Measurements from ENCODE around the gene PRKAG2.

The PRKAG2 gene

GRCh38 chr7:151785681-151785965 is 91.3 kb downstream of the PRKAG2 start:
- Histone ChIP-seq H3K9me3 (ENCODE audit: insufficient read depth, low read depth, low read length) (peaks cover 3% of the 10 kb centered on the region), H3K36me3 (ENCODE audit: control insufficient read depth in 1 of 2, insufficient read depth in 2 of 2, low read length in 2 of 2) (no peaks in the 10 kb centered on the region), H3K4me1 (ENCODE audit: control insufficient read depth in 1 of 2, insufficient read depth in 2 of 2, low read length in 2 of 2) (peaks cover 2 to 8% of the 10 kb centered on the region in 2 experiments), H3K4me3 (ENCODE audit: low read depth, low read length) (no peak overlapping the region), H3K14ac (ENCODE audit: low read length) (no peak overlapping the region), H3K79me2 (ENCODE audit: control insufficient read depth, insufficient read depth, low read length, poor library complexity) (no peaks in the 10 kb centered on the region), H4K8ac (ENCODE audit: low read depth, low read length) (no peak overlapping the region), H2BK5ac (ENCODE audit: low read depth, low read length, poor library complexity) (no peak overlapping the region), H4K12ac (ENCODE audit: low read depth, low read length) (no peak overlapping the region), H2BK120ac (ENCODE audit: insufficient read depth, low read length, poor library complexity) (no peak overlapping the region), H3K18ac (ENCODE audit: low read length) (no peak overlapping the region), H3K23ac (ENCODE audit: low read length) (no peak overlapping the region), H3K79me1 (ENCODE audit: low read length) (no peaks in the 10 kb centered on the region), H2AK5ac (ENCODE audit: low read length) (no peak overlapping the region), H2AFZ (ENCODE audit: insufficient read depth, low read length, poor library complexity) (no peak overlapping the region), H3K27me3 (ENCODE audit: insufficient read depth, low read length) (no peaks in the 10 kb centered on the region), H3K4ac (ENCODE audit: low read depth, low read length) (no peak overlapping the region), H4K91ac (ENCODE audit: low read depth, low read length) (no peak overlapping the region), H3K27ac (ENCODE audit: low read depth, low read length) (no peak overlapping the region), H3K4me2 (ENCODE audit: low read length) (no peak overlapping the region), H2BK12ac (ENCODE audit: low read length) (no peak overlapping the region), H3K9ac (ENCODE audit: low read length) (no peak overlapping the region)
- DNase-seq = no peak
- no CpG with 5 or more reads among the region's 7 CpGs for WGBS (ENCODE audit: extremely low coverage, insufficient coverage, insufficient read length)

GRCh38 chr7:151784853-151785680 is 91.8 kb downstream of the PRKAG2 start:
- Histone ChIP-seq H2BK12ac (ENCODE audit: low read length) (no peak overlapping the region), H3K4me3 (ENCODE audit: low read depth, low read length) (no peak overlapping the region), H3K14ac (ENCODE audit: low read length) (no peak overlapping the region), H3K18ac (ENCODE audit: low read length) (no peak overlapping the region), H2AK5ac (ENCODE audit: low read length) (no peak overlapping the region), H2BK5ac (ENCODE audit: low read depth, low read length, poor library complexity) (no peak overlapping the region), H3K27ac (ENCODE audit: low read depth, low read length) (no peak overlapping the region), H4K91ac (ENCODE audit: low read depth, low read length) (no peak overlapping the region), H3K36me3 (ENCODE audit: control insufficient read depth in 1 of 2, insufficient read depth in 2 of 2, low read length in 2 of 2) (no peaks in the 10 kb centered on the region), H2AFZ (ENCODE audit: insufficient read depth, low read length, poor library complexity) (no peak overlapping the region), H4K12ac (ENCODE audit: low read depth, low read length) (no peak overlapping the region), H3K79me2 (ENCODE audit: control insufficient read depth, insufficient read depth, low read length, poor library complexity) (no peaks in the 10 kb centered on the region), H4K8ac (ENCODE audit: low read depth, low read length) (no peak overlapping the region), H3K27me3 (ENCODE audit: insufficient read depth, low read length) (no peaks in the 10 kb centered on the region), H3K4me2 (ENCODE audit: low read length) (no peak overlapping the region), H2BK120ac (ENCODE audit: insufficient read depth, low read length, poor library complexity) (no peak overlapping the region), H3K23ac (ENCODE audit: low read length) (no peak overlapping the region), H3K9ac (ENCODE audit: low read length) (no peak overlapping the region), H3K79me1 (ENCODE audit: low read length) (no peaks in the 10 kb centered on the region), H3K9me3 (ENCODE audit: insufficient read depth, low read depth, low read length) (peaks cover 3% of the 10 kb centered on the region), H3K4ac (ENCODE audit: low read depth, low read length) (no peak overlapping the region), H3K4me1 (ENCODE audit: control insufficient read depth in 1 of 2, insufficient read depth in 2 of 2, low read length in 2 of 2) (peaks cover 2 to 8% of the 10 kb centered on the region in 2 experiments)
- DNase-seq = no peak
- WGBS (ENCODE audit: extremely low coverage, insufficient coverage, insufficient read length) = no CpG with 5 or more reads among the region's 21 CpGs

GRCh38 chr7:151783958-151784575 is 92.8 kb downstream of the PRKAG2 start:
- Histone ChIP-seq H3K18ac (ENCODE audit: low read length) (no peak overlapping the region), H3K9me3 (ENCODE audit: insufficient read depth, low read depth, low read length) (peaks cover 3% of the 10 kb centered on the region), H3K14ac (ENCODE audit: low read length) (no peak overlapping the region), H4K8ac (ENCODE audit: low read depth, low read length) (no peak overlapping the region), H2BK120ac (ENCODE audit: insufficient read depth, low read length, poor library complexity) (no peak overlapping the region), H3K79me1 (ENCODE audit: low read length) (no peaks in the 10 kb centered on the region), H3K4me2 (ENCODE audit: low read length) (no peak overlapping the region), H3K4me3 (ENCODE audit: low read depth, low read length) (no peak overlapping the region), H3K27ac (ENCODE audit: low read depth, low read length) (no peak overlapping the region), H3K4ac (ENCODE audit: low read depth, low read length) (no peak overlapping the region), H3K23ac (ENCODE audit: low read length) (no peak overlapping the region), H2AK5ac (ENCODE audit: low read length) (no peak overlapping the region), H3K36me3 (ENCODE audit: control insufficient read depth in 1 of 2, insufficient read depth in 2 of 2, low read length in 2 of 2) (no peaks in the 10 kb centered on the region), H3K9ac (ENCODE audit: low read length) (no peak overlapping the region), H2BK5ac (ENCODE audit: low read depth, low read length, poor library complexity) (no peak overlapping the region), H3K27me3 (ENCODE audit: insufficient read depth, low read length) (no peaks in the 10 kb centered on the region), H2BK12ac (ENCODE audit: low read length) (no peak overlapping the region), H4K91ac (ENCODE audit: low read depth, low read length) (no peak overlapping the region), H3K4me1 (ENCODE audit: control insufficient read depth in 1 of 2, insufficient read depth in 2 of 2, low read length in 2 of 2) (peaks cover 2 to 8% of the 10 kb centered on the region in 2 experiments), H3K79me2 (ENCODE audit: control insufficient read depth, insufficient read depth, low read length, poor library complexity) (no peaks in the 10 kb centered on the region), H2AFZ (ENCODE audit: insufficient read depth, low read length, poor library complexity) (no peak overlapping the region), H4K12ac (ENCODE audit: low read depth, low read length) (no peak overlapping the region)
- DNase-seq = no peak
- WGBS (ENCODE audit: extremely low coverage, insufficient coverage, insufficient read length) = no CpG with 5 or more reads among the region's 18 CpGs

- no peak overlapping the region for H3K4me3 ChIP-seq (ENCODE audit: low read depth, low read length)
- H3K27me3 ChIP-seq (ENCODE audit: insufficient read depth, low read length) = no peaks in the 10 kb centered on the region
- H3K27ac ChIP-seq (ENCODE audit: low read depth, low read length) = no peak overlapping the region
- H3K36me3 ChIP-seq (ENCODE audit: control insufficient read depth in 1 of 2, insufficient read depth in 2 of 2, low read length in 2 of 2) = no peaks in the 10 kb centered on the region
- H4K8ac ChIP-seq (ENCODE audit: low read depth, low read length) = no peak overlapping the region
- no peak overlapping the region for H3K18ac ChIP-seq (ENCODE audit: low read length)
- H3K4ac ChIP-seq (ENCODE audit: low read depth, low read length) = no peak overlapping the region
- H2BK5ac ChIP-seq (ENCODE audit: low read depth, low read length, poor library complexity) = no peak overlapping the region
- H2BK12ac ChIP-seq (ENCODE audit: low read length) = no peak overlapping the region
- H3K79me2 ChIP-seq (ENCODE audit: control insufficient read depth, insufficient read depth, low read length, poor library complexity) = no peaks in the 10 kb centered on the region
- no peak overlapping the region for H4K91ac ChIP-seq (ENCODE audit: low read depth, low read length)
- H3K79me1 ChIP-seq (ENCODE audit: low read length) = no peaks in the 10 kb centered on the region
- no peak overlapping the region for H3K14ac ChIP-seq (ENCODE audit: low read length)
- DNase-seq = peak; percentile 41 to 71
- no peak overlapping the region for H3K23ac ChIP-seq (ENCODE audit: low read length)
- H2BK120ac ChIP-seq (ENCODE audit: insufficient read depth, low read length, poor library complexity) = no peak overlapping the region
- peaks cover 5% of the 10 kb centered on the region for H3K9me3 ChIP-seq (ENCODE audit: insufficient read depth, low read depth, low read length)
- no CpG with 5 or more reads among the region's 55 CpGs for WGBS (ENCODE audit: extremely low coverage, insufficient coverage, insufficient read length)
- no peak overlapping the region for H4K12ac ChIP-seq (ENCODE audit: low read depth, low read length)
- no peak overlapping the region for H3K9ac ChIP-seq (ENCODE audit: low read length)
- H2AK5ac ChIP-seq (ENCODE audit: low read length) = no peak overlapping the region
- peak overlapping the region; percentile 3 for H2AFZ ChIP-seq (ENCODE audit: insufficient read depth, low read length, poor library complexity)
- H3K4me2 ChIP-seq (ENCODE audit: low read length) = peak overlapping the region; percentile 54
- H3K4me1 ChIP-seq (ENCODE audit: control insufficient read depth in 1 of 2, insufficient read depth in 2 of 2, low read length in 2 of 2) = peaks cover 2 to 8% of the 10 kb centered on the region in 2 experiments
These were observed 94.1 kb downstream of the PRKAG2 start for GRCh38 chr7:151782598-151783448.

All from trophoblast cell (in vitro differentiated cells and primary cell).